B cell (primary cell): Measurements from ENCODE around the gene NPR3. TPM values are rescaled to one million over a fixed set of nuclear protein-coding genes. Genes with fewer than 3 reads are reported as not detected.

Experiments used
- ATAC-seq: fragments of 200-7000 bp; cut with Tn5 transposase; one replicate; pipeline ENCODE4 v1.10.0; 2021; ENCODE audit warnings: low read depth, mild to moderate bottlenecking, moderate number of reproducible peaks, moderate library complexity
- CTCF ChIA-PET: fragments of 350-600 bp; sonication (Branson Sonifier 250); formaldehyde crosslinking; loops from one replicate; lab custom pipeline; 2021; ENCODE audit warnings: antibody characterized with exemption, inconsistent platforms; lab: Charles Lee
- POLR2A ChIA-PET: fragments of 350-600 bp; sonication (Branson Sonifier 250); formaldehyde crosslinking; loops from one replicate; lab custom pipeline; 2021; ENCODE audit warnings: antibody characterized with exemption; lab: Charles Lee
- DNase-seq: peaks from one replicate; pipeline ENCODE4 v3.0.0; 2013
- H2AFZ ChIP-seq: 2 replicates; pipeline ENCODE4 v1.6.1; 2012; ENCODE audit warnings: mild to moderate bottlenecking, low read depth, low read length; ENCODE audit not compliant: insufficient read depth, poor library complexity, severe bottlenecking
- H3K27ac ChIP-seq, 2 donors: 1 replicate in 1 of 2; 2 replicates in 1 of 2; pipeline ENCODE4 v1.5.1; 2012 to 2013; ENCODE audit warnings: low read length in 2 of 2, mild to moderate bottlenecking in 2 of 2, moderate library complexity in 1 of 2
- H3K27me3 ChIP-seq, 4 experiments: fragments of 200-600 bp in 1 of 4; sonication (generic) in 1 of 4; replicated peaks in 1 of 4; 1 replicate in 2 of 4; 2 replicates in 2 of 4; pipeline versions ENCODE4 v1.6.1 to v1.7.0; 2013 to 2016; ENCODE audit warnings: low read length in 3 of 4, mild to moderate bottlenecking in 2 of 4, mixed read lengths in 1 of 4, moderate library complexity in 1 of 4; ENCODE audit not compliant: insufficient read depth in 4 of 4, control insufficient read depth in 3 of 4; ENCODE audit errors: control extremely low read depth in 1 of 4
- H3K36me3 ChIP-seq, 2 experiments: replicated peaks in 1 of 2; 1 replicate in 1 of 2; 2 replicates in 1 of 2; pipeline versions ENCODE4 v1.6.1 to v1.7.1; 2013; ENCODE audit warnings: low read length in 1 of 2; ENCODE audit not compliant: insufficient read depth in 2 of 2, control insufficient read depth in 1 of 2; ENCODE audit errors: control extremely low read depth in 1 of 2, extremely low read depth in 1 of 2
- H3K4me1 ChIP-seq, 2 donors: fragments of 200-600 bp in 1 of 2; sonication (generic) in 1 of 2; 1 replicate in 1 of 2; 2 replicates in 1 of 2; pipeline versions ENCODE4 v1.5.1 to v1.6.1; 2013 to 2017; ENCODE audit warnings: low read length in 2 of 2; ENCODE audit not compliant: control insufficient read depth in 2 of 2, insufficient read depth in 2 of 2
- H3K4me2 ChIP-seq: replicated peaks from 2 replicates; pipeline ENCODE3; 2012; ENCODE audit warnings: mild to moderate bottlenecking, low read depth, low read length; ENCODE audit not compliant: poor library complexity, severe bottlenecking
- H3K4me3 ChIP-seq, 5 experiments: fragments of 200-600 bp in 1 of 5; sonication (generic) in 1 of 5; 1 replicate in 3 of 5; 2 replicates in 2 of 5; pipeline versions ENCODE4 v1.5.1 to v1.7.0; 2011 to 2016; ENCODE audit warnings: low read length in 4 of 5, mild to moderate bottlenecking in 4 of 5, low read depth in 2 of 5, control low read depth in 1 of 5, moderate library complexity in 1 of 5; ENCODE audit not compliant: insufficient read depth in 1 of 5; ENCODE audit errors: control extremely low read depth in 1 of 5, extremely low read depth in 1 of 5
- H3K79me2 ChIP-seq: fragments of 200-600 bp; sonication (generic); one replicate; pipeline ENCODE4 v1.6.0; 2016; ENCODE audit warnings: low read length; ENCODE audit not compliant: control insufficient read depth, insufficient read depth
- H3K9ac ChIP-seq: fragments of 200-600 bp; sonication (generic); 2 replicates; pipeline ENCODE4 v1.6.1; 2017; ENCODE audit warnings: mild to moderate bottlenecking, low read length, moderate library complexity
- H3K9me3 ChIP-seq, 3 donors: one replicate each; pipeline versions ENCODE4 v1.6.1 to v1.7.1; 2013; ENCODE audit warnings: low read length in 2 of 3; ENCODE audit not compliant: control insufficient read depth in 2 of 3, insufficient read depth in 1 of 3; ENCODE audit errors: control extremely low read depth in 1 of 3
- H4K20me1 ChIP-seq: 2 replicates; pipeline ENCODE4 v1.6.0; 2012; ENCODE audit warnings: mild to moderate bottlenecking, low read length; ENCODE audit not compliant: insufficient read depth, control insufficient read depth, poor library complexity, severe bottlenecking
- H3K27ac Mint-ChIP-seq: one replicate; pipeline ENCODE4 v1.8.0; 2021; ENCODE audit warnings: mixed read lengths
- H3K27me3 Mint-ChIP-seq: one replicate; pipeline ENCODE4 v1.8.0; 2021; ENCODE audit warnings: mixed read lengths
- H3K4me1 Mint-ChIP-seq: one replicate; pipeline ENCODE4 v1.8.0; 2021; ENCODE audit warnings: mixed read lengths
- H3K4me3 Mint-ChIP-seq: one replicate; pipeline ENCODE4 v1.8.0; 2021; ENCODE audit warnings: mixed read lengths
- H3K9me3 Mint-ChIP-seq: one replicate; pipeline ENCODE4 v1.8.0; 2022; ENCODE audit warnings: mixed read lengths; ENCODE audit not compliant: insufficient read depth
- EZH2 ChIP-seq: IDR thresholded peaks from 2 replicates; pipeline ENCODE4 v1.6.1; 2012; ENCODE audit warnings: borderline replicate concordance, low read depth, mild to moderate bottlenecking, moderate library complexity, low read length; ENCODE audit not compliant: insufficient read depth, poor library complexity, severe bottlenecking
- WGBS: methylation state at CpG from one replicate; pipeline ENCODE4 v1.1.5; 2013; ENCODE audit warnings: missing lambda C conversion rate; ENCODE audit not compliant: insufficient coverage; 5-methylcytosine and 5-hydroxymethylcytosine counted together
- intact Hi-C: fragments of 100-400 bp; cut with micrococcal nuclease; formaldehyde crosslinking; loops from one replicate; pipeline ENCODE4 v1.10.0; 2022
- polyA plus RNA-seq: library from polyadenylated mRNA; depleted of rRNA; stranded (reverse); fragments of >200 nt; gene quantifications from 2 replicates; pipeline ENCODE4 v1.2.3, GENCODE V29; 2012
- total RNA-seq, 2 donors: library from RNA; stranded (reverse); fragments of 120-200 nt in 1 of 2; gene quantifications; 1 replicate in 1 of 2; 2 replicates in 1 of 2; pipeline versions ENCODE4 v1.2.3 to v1.2.4, GENCODE V29; 2013 to 2022
- TF ChIP-seq, protein P1 (sequence below): fragments of 200-600 bp; IDR thresholded peaks from one replicate; pipeline ENCODE4 v1.8.0; 2022; ENCODE audit warnings: antibody characterized with exemption, mild to moderate bottlenecking

NPR3 gene
- total and polyA plus RNA-seq, 2 donors (not counting 1 experiment from before 2014, with no cell fraction given), result not detected

- Mint-ChIP-seq H3K9me3 (no peaks in the 10 kb centered on the region), H3K27ac (no peak overlapping the region), H3K27me3 (no peaks in the 10 kb centered on the region), H3K4me1 (no peaks in the 10 kb centered on the region), H3K4me3 (no peak overlapping the region)
- ChIA-PET CTCF (no interaction called here), POLR2A (no interaction called here)
- Histone ChIP-seq H2AFZ (no peak overlapping the region), H3K79me2 (no peaks in the 10 kb centered on the region), H3K9ac (no peak overlapping the region), H3K27ac (no peak overlapping the region), H3K9me3 (no peaks in the 10 kb centered on the region), H4K20me1 (no peaks in the 10 kb centered on the region), H3K4me2 (no peak overlapping the region), H3K4me3 (no peak overlapping the region), H3K4me1 (no peaks in the 10 kb centered on the region), H3K36me3 (no peaks in the 10 kb centered on the region), H3K27me3 (peaks cover 0 to 2% (median 0%) of the 10 kb centered on the region in 4 experiments)
- 91% methylated on average over 9 of the region's 10 CpGs for WGBS
- TF ChIP-seq, protein P1, sequence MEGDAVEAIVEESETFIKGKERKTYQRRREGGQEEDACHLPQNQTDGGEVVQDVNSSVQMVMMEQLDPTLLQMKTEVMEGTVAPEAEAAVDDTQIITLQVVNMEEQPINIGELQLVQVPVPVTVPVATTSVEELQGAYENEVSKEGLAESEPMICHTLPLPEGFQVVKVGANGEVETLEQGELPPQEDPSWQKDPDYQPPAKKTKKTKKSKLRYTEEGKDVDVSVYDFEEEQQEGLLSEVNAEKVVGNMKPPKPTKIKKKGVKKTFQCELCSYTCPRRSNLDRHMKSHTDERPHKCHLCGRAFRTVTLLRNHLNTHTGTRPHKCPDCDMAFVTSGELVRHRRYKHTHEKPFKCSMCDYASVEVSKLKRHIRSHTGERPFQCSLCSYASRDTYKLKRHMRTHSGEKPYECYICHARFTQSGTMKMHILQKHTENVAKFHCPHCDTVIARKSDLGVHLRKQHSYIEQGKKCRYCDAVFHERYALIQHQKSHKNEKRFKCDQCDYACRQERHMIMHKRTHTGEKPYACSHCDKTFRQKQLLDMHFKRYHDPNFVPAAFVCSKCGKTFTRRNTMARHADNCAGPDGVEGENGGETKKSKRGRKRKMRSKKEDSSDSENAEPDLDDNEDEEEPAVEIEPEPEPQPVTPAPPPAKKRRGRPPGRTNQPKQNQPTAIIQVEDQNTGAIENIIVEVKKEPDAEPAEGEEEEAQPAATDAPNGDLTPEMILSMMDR, result no peak
- TF ChIP-seq EZH2, result no peak
- ATAC-seq (no peak), DNase-seq (no peak)
- intact Hi-C loops, result no loop called here
Measured at GRCh38 chr5:32780508-32780919, 69.4 kb downstream of the NPR3 start.

DNA sequence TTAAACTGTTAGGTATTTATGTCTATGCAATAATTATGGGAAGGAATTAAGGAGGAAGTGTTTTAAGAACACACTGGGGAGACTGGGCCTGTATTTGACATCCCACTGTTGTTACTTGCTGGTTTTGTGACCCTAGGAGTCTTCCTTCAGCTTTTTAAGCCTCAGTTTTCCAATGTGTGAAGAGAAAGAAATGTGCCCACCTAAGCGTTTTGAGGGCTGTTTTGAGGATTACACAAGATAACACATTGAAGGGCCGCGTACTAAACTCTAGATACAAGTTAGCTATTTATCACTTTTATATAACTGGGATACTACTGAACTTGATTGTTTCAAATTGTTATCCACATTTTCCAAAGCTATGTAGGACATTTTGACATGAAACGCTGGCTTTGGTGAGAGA, 72.5 kb downstream of the NPR3 start:
- TF ChIP-seq, protein P1, result no peak
- no peak for TF ChIP-seq EZH2
- CTCF ChIA-PET, result no interaction called here

More for the DNA sequence above, 72.5 kb downstream of the NPR3 start:
- WGBS, result no CpG with 5 or more reads among the region's 4 CpGs
- intact Hi-C loops, result no loop called here
- H3K4me1 Mint-ChIP-seq, result no peaks in the 10 kb centered on the region
- Histone ChIP-seq H2AFZ (no peak overlapping the region), H3K4me3 (no peak overlapping the region), H3K36me3 (no peaks in the 10 kb centered on the region), H3K4me2 (no peak overlapping the region), H3K27me3 (peaks cover 0 to 2% (median 0%) of the 10 kb centered on the region in 4 experiments), H4K20me1 (no peaks in the 10 kb centered on the region), H3K4me1 (no peaks in the 10 kb centered on the region), H3K79me2 (no peaks in the 10 kb centered on the region), H3K9me3 (no peaks in the 10 kb centered on the region), H3K27ac (no peak overlapping the region), H3K9ac (no peak overlapping the region)
- ATAC-seq (no peak), DNase-seq (no peak)
- POLR2A ChIA-PET, result no interaction called here
- H3K4me3 Mint-ChIP-seq, result no peak overlapping the region
- no peaks in the 10 kb centered on the region for H3K9me3 Mint-ChIP-seq
- no peak overlapping the region for H3K27ac Mint-ChIP-seq
- no peaks in the 10 kb centered on the region for H3K27me3 Mint-ChIP-seq
